Endothelial cell of umbilical vein (primary cell): ENCODE results near the gene CACNB4. TPM values are rescaled to one million over a fixed set of nuclear protein-coding genes. Genes with fewer than 3 reads are reported as not detected.

Experiments used
- BruUV-seq: library from RNA; stranded (reverse); fragments of 400-500 nt; replicated peaks from 2 replicates; lab custom pipeline; 2021; lab: Mats Ljungman, UMichigan
- CTCF ChIA-PET: fragments of 300-600, 350-600 bp; sonication (Branson Sonifier 250); formaldehyde crosslinking; loops from one replicate; lab custom pipeline; 2021; ENCODE audit warnings: antibody characterized with exemption, inconsistent platforms; lab: Charles Lee
- POLR2A ChIA-PET: fragments of 300-600, 350-600 bp; sonication (Branson Sonifier 250); formaldehyde crosslinking; loops from one replicate; lab custom pipeline; 2021; ENCODE audit warnings: antibody characterized with exemption, inconsistent platforms; lab: Charles Lee
- DNase-seq: peaks from one replicate; pipeline ENCODE4 v3.0.0-alpha.2; 2011; ENCODE audit warnings: low read depth, low spot score
- FAIRE-seq: peaks from 2 replicates; lab custom pipeline; 2011; peaks lifted over from hg19 to GRCh38; lab: Jason Lieb, UNC
- H2AFZ ChIP-seq: 2 replicates; pipeline ENCODE4 v1.6.0; 2012; ENCODE audit warnings: low read depth, low read length, control low read depth, inconsistent platforms
- H3K27ac ChIP-seq: 2 replicates; pipeline ENCODE4 v1.5.1; 2011; ENCODE audit warnings: low read depth, mild to moderate bottlenecking, control low read depth, low read length, moderate library complexity; ENCODE audit not compliant: insufficient read depth
- H3K27me3 ChIP-seq, 2 experiments: 2 replicates each; pipeline versions ENCODE4 v1.6.0 to v1.6.1; 2011; ENCODE audit warnings: low read length in 2 of 2, mixed read lengths in 1 of 2; ENCODE audit not compliant: control insufficient read depth in 2 of 2, insufficient read depth in 2 of 2
- H3K36me3 ChIP-seq, 2 experiments: 2 replicates in 1 of 2; 3 replicates in 1 of 2; pipeline ENCODE4 v1.5.1; 2011; ENCODE audit warnings: low read length in 2 of 2, mild to moderate bottlenecking in 1 of 2, moderate library complexity in 1 of 2; ENCODE audit not compliant: control insufficient read depth in 2 of 2, insufficient read depth in 2 of 2; ENCODE audit errors: extremely low read depth in 1 of 2
- H3K4me1 ChIP-seq: 3 replicates; pipeline ENCODE4 v1.5.1; 2011; ENCODE audit warnings: mild to moderate bottlenecking, low read length; ENCODE audit not compliant: control insufficient read depth, insufficient read depth; ENCODE audit errors: extremely low read depth
- H3K4me2 ChIP-seq: 2 replicates; pipeline ENCODE4 v1.6.1; 2011; ENCODE audit warnings: low read length, control low read depth, mixed read lengths; ENCODE audit not compliant: insufficient read depth
- H3K4me3 ChIP-seq, 3 experiments: fragments of 200-600 bp in 1 of 3; sonication (generic), shearing (Covaris generic) in 1 of 3; replicated peaks in 1 of 3; 2 replicates each; pipeline ENCODE4 v1.5.1; 2011 to 2016; ENCODE audit warnings: control low read depth in 3 of 3, low read length in 3 of 3, mild to moderate bottlenecking in 2 of 3, inconsistent platforms in 1 of 3, low read depth in 1 of 3, moderate library complexity in 1 of 3; ENCODE audit not compliant: insufficient read depth in 1 of 3
- H3K79me2 ChIP-seq: 2 replicates; pipeline ENCODE4 v1.6.0; 2012; ENCODE audit warnings: low read length, inconsistent platforms; ENCODE audit not compliant: control insufficient read depth, insufficient read depth
- H3K9ac ChIP-seq: replicated peaks from 2 replicates; pipeline ENCODE3; 2011; ENCODE audit warnings: low read length, control low read depth; ENCODE audit not compliant: insufficient read depth; ENCODE audit errors: extremely low read depth
- H3K9me1 ChIP-seq: replicated peaks from 3 replicates; pipeline ENCODE4 v1.6.0; 2011; ENCODE audit warnings: mild to moderate bottlenecking, low read length; ENCODE audit not compliant: control insufficient read depth, insufficient read depth; ENCODE audit errors: extremely low read depth
- H3K9me3 ChIP-seq: replicated peaks from 2 replicates; pipeline ENCODE4 v1.5.1; 2012; ENCODE audit warnings: low read length, inconsistent platforms; ENCODE audit not compliant: control insufficient read depth, insufficient read depth
- H4K20me1 ChIP-seq: replicated peaks from 2 replicates; pipeline ENCODE3; 2011; ENCODE audit warnings: mild to moderate bottlenecking, low read length; ENCODE audit not compliant: control insufficient read depth, insufficient read depth; ENCODE audit errors: extremely low read depth
- EZH2 ChIP-seq: IDR thresholded peaks from 2 replicates; pipeline ENCODE4 v1.6.1; 2012; ENCODE audit warnings: borderline replicate concordance, low read depth, mild to moderate bottlenecking, moderate library complexity, low read length, inconsistent platforms; ENCODE audit not compliant: severe bottlenecking
- FOS ChIP-seq: IDR thresholded peaks from 2 replicates; pipeline ENCODE4 v1.6.1; 2011; ENCODE audit warnings: mild to moderate bottlenecking, low read length, moderate library complexity, borderline replicate concordance; ENCODE audit not compliant: insufficient read depth
- GATA2 ChIP-seq: IDR thresholded peaks from 2 replicates; pipeline ENCODE4 v1.7.0; 2011; ENCODE audit warnings: low read depth, mild to moderate bottlenecking, moderate library complexity, mixed read lengths, low read length; ENCODE audit not compliant: insufficient read length, insufficient read depth
- MYC ChIP-seq: IDR thresholded peaks from one replicate; pipeline ENCODE4 v1.6.1; 2011; ENCODE audit warnings: mild to moderate bottlenecking, low read depth, low read length
- POLR2AphosphoS5 ChIP-seq: IDR thresholded peaks from 2 replicates; pipeline ENCODE4 v1.6.1; 2012; ENCODE audit warnings: low read depth, mild to moderate bottlenecking, control low read depth, low read length, moderate library complexity; ENCODE audit not compliant: insufficient read depth
- dilution Hi-C: fragments of 300-500 bp; cut with MboI; formaldehyde crosslinking; loops from one replicate; pipeline ENCODE4 v1.15.0; 2019; ENCODE audit warnings: low sequenced_read_pairs; ENCODE audit not compliant: extremely low pct_ligation_motif_present
- intact Hi-C: fragments of 100-400 bp; cut with micrococcal nuclease; formaldehyde crosslinking; loops from one replicate; pipeline ENCODE4 v1.10.0; 2022
- polyA plus RNA-seq, 4 experiments: library from polyadenylated mRNA; depleted of rRNA in 3 of 4; stranded (reverse) in 3 of 4; unstranded in 1 of 4; fragments of >200 nt; gene quantifications; 2 replicates each; pipeline versions ENCODE4 v1.2.1 to v1.2.3, GENCODE V29; 2011 to 2012; ENCODE audit warnings: missing spikeins in 1 of 4
- total RNA-seq: library from RNA; stranded (reverse); gene quantifications from 2 replicates; pipeline ENCODE4 v1.2.3, GENCODE V29; 2021
- TF ChIP-seq, protein P1 (sequence below): IDR thresholded peaks from 2 replicates; pipeline ENCODE4 v1.6.1; 2011; ENCODE audit not compliant: insufficient read depth, insufficient read length
- TF ChIP-seq, protein P2 (sequence below), 2 donors: IDR thresholded peaks; 1 replicate in 1 of 2; 2 replicates in 1 of 2; pipeline ENCODE4 v1.5.1; 2011; ENCODE audit warnings: low read length in 2 of 2, mild to moderate bottlenecking in 2 of 2, moderate library complexity in 2 of 2, control low read depth in 1 of 2, inconsistent platforms in 1 of 2, low read depth in 1 of 2; ENCODE audit not compliant: insufficient read depth in 1 of 2; ENCODE audit errors: extremely low read depth in 1 of 2

CACNB4 gene
- total and polyA plus RNA-seq, 2 donors (not counting 3 experiments of a cell fraction or from before 2014, with no cell fraction given): 0.23 to 0.58 TPM

DNA sequence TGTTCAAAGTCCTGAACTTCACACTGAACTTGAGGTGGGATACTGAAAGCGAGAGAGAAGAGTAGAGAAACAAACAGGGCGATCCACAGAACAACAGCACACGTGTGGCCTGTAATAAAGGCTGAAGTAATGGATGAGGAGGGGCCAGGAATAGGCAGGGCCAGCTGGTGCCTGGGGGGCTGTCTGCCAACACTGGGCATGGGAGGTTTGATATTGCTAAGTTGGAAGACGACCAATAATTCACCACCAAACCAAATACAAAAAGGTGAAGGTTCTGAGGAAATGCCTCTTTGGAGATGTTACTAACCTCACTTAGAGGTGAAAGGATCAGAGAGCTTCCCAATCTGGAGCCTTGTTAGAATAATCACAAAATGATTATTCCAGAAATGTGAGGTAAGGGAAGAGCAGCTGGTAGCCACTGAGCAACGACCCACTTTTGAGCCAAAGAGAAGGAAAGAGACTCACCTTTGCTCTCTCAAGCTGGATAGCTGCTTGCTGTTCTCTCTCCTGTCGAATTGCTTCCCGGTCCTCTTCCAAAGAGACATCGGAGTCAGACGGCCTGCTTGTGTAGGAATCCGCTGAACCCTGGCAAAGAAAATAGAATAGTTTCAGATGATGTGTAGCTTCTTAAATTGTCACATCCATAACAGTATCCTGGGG is 215.9 kb downstream of the CACNB4 start:
- no peak for FAIRE-seq
- Histone ChIP-seq H3K9ac (no peak overlapping the region), H3K9me3 (no peaks in the 10 kb centered on the region), H3K9me1 (no peaks in the 10 kb centered on the region), H2AFZ (no peak overlapping the region), H3K79me2 (no peaks in the 10 kb centered on the region), H3K4me3 (no peak overlapping the region), H4K20me1 (no peaks in the 10 kb centered on the region), H3K27me3 (no peaks in the 10 kb centered on the region), H3K4me2 (no peak overlapping the region), H3K27ac (no peak overlapping the region), H3K36me3 (no peaks in the 10 kb centered on the region), H3K4me1 (peaks cover 35% of the 10 kb centered on the region)
- dilution Hi-C loops: no loop called here
- POLR2A ChIA-PET: no interaction called here
- no TSS peak for BruUV-seq
- CTCF ChIA-PET: no interaction called here
- intact Hi-C loops: no loop called here
- DNase-seq: no peak
- no peak for TF ChIP-seq EZH2
- no peak for TF ChIP-seq FOS
- TF ChIP-seq, protein P1, sequence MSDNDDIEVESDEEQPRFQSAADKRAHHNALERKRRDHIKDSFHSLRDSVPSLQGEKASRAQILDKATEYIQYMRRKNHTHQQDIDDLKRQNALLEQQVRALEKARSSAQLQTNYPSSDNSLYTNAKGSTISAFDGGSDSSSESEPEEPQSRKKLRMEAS: no peak
- TF ChIP-seq, protein P2, sequence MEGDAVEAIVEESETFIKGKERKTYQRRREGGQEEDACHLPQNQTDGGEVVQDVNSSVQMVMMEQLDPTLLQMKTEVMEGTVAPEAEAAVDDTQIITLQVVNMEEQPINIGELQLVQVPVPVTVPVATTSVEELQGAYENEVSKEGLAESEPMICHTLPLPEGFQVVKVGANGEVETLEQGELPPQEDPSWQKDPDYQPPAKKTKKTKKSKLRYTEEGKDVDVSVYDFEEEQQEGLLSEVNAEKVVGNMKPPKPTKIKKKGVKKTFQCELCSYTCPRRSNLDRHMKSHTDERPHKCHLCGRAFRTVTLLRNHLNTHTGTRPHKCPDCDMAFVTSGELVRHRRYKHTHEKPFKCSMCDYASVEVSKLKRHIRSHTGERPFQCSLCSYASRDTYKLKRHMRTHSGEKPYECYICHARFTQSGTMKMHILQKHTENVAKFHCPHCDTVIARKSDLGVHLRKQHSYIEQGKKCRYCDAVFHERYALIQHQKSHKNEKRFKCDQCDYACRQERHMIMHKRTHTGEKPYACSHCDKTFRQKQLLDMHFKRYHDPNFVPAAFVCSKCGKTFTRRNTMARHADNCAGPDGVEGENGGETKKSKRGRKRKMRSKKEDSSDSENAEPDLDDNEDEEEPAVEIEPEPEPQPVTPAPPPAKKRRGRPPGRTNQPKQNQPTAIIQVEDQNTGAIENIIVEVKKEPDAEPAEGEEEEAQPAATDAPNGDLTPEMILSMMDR (IDR thresholded peaks at IDR 0.05; ENCODE audit: extremely low read depth in 1 of 2, insufficient read depth in 1 of 2, low read depth in 1 of 2, low read length in 2 of 2): no peak
- no peak for TF ChIP-seq GATA2
- no peak for TF ChIP-seq POLR2AphosphoS5
- TF ChIP-seq MYC: no peak
